GM19025 (cell line): ENCODE measurements around the gene GPRIN2.

Experiments used
- ATAC-seq: cut with Tn5 transposase; IDR thresholded peaks from one replicate; pipeline ENCODE4 v1.9.1; 2021; ENCODE audit warnings: mild to moderate bottlenecking, low read depth, moderate library complexity; ENCODE audit not compliant: unreplicated experiment

GPRIN2 gene

GRCh38 chr10:46550076-46550790, 6.2 kb downstream of the GPRIN2 start:
- ATAC-seq = no peak

- ATAC-seq = no peak
These were observed 7.0 kb downstream of the GPRIN2 start for GRCh38 chr10:46549171-46550075.

- ATAC-seq = no peak
These were observed 7.9 kb downstream of the GPRIN2 start for GRCh38 chr10:46548498-46549090.

GRCh38 chr10:46547541-46548497, 8.6 kb downstream of the GPRIN2 start:
- no peak for ATAC-seq

GRCh38 chr10:46546591-46547540, 9.6 kb downstream of the GPRIN2 start:
- no peak for ATAC-seq

- no peak for ATAC-seq
These were observed 10.4 kb downstream of the GPRIN2 start for GRCh38 chr10:46545861-46546590.

GRCh38 chr10:46544989-46545791, 11.3 kb downstream of the GPRIN2 start:
- no peak for ATAC-seq

GRCh38 chr10:46543466-46544377, 12.7 kb downstream of the GPRIN2 start:
- no peak for ATAC-seq

- ATAC-seq = no peak
These were observed 13.6 kb downstream of the GPRIN2 start for GRCh38 chr10:46542567-46543465.

GRCh38 chr10:46541735-46542566, 14.5 kb downstream of the GPRIN2 start:
- no peak for ATAC-seq

- no peak for ATAC-seq
These were observed 15.3 kb downstream of the GPRIN2 start for GRCh38 chr10:46541017-46541661.

- no peak for ATAC-seq
These were observed 15.9 kb downstream of the GPRIN2 start for GRCh38 chr10:46540412-46541016.

GRCh38 chr10:46539596-46540411, 16.7 kb downstream of the GPRIN2 start:
- no peak for ATAC-seq
